ENCODE measurements around the gene DGKB.
"Not testable (repeated sequence)": the region's sequence is repeated elsewhere in the genome, so short reads cannot be mapped to it uniquely, and the experiment has no call there.

GRCh38 chr7:14279065-14279871 is 623.3 kb downstream of the DGKB start:
- TF ChIP-seq POLR2AphosphoS5, CTCF, POLR2A (IDR thresholded peaks at IDR 0.05): not testable (repeated sequence)

Data from gastroesophageal sphincter (tissue), 3 donors.